Glutamatergic neuron (in vitro differentiated cells): ENCODE measurements around the gene ZNF408. TPM values are rescaled to one million over a fixed set of nuclear protein-coding genes. Genes with fewer than 3 reads are reported as not detected.

Experiments
- DNase-seq: peaks from one replicate; pipeline ENCODE4 v3.0.0; 2022
- H3K27ac Mint-ChIP-seq: one replicate; pipeline ENCODE4 v1.8.0; 2020; ENCODE audit warnings: mild to moderate bottlenecking, mixed read lengths, inconsistent platforms; ENCODE audit not compliant: unreplicated experiment
- H3K27me3 Mint-ChIP-seq: one replicate; pipeline ENCODE4 v1.8.0; 2020; ENCODE audit warnings: mild to moderate bottlenecking, moderate library complexity, mixed read lengths, inconsistent platforms; ENCODE audit not compliant: unreplicated experiment
- H3K36me3 Mint-ChIP-seq: one replicate; pipeline ENCODE4 v1.8.0; 2020; ENCODE audit warnings: mild to moderate bottlenecking, mixed read lengths, inconsistent platforms; ENCODE audit not compliant: unreplicated experiment
- H3K4me1 Mint-ChIP-seq: one replicate; pipeline ENCODE4 v1.8.0; 2020; ENCODE audit warnings: mild to moderate bottlenecking, low read depth, mixed read lengths, inconsistent platforms; ENCODE audit not compliant: unreplicated experiment
- H3K4me3 Mint-ChIP-seq: one replicate; pipeline ENCODE4 v1.8.0; 2020; ENCODE audit warnings: mild to moderate bottlenecking, mixed read lengths, inconsistent platforms; ENCODE audit not compliant: unreplicated experiment
- H3K9me3 Mint-ChIP-seq: one replicate; pipeline ENCODE4 v1.8.0; 2020; ENCODE audit warnings: mild to moderate bottlenecking, moderate library complexity, mixed read lengths, inconsistent platforms; ENCODE audit not compliant: unreplicated experiment
- CTCF ChIP-seq: fragments of 200-600 bp; sonication (generic); IDR thresholded peaks from one replicate; pipeline ENCODE4 v1.5.0; 2021; ENCODE audit not compliant: partially characterized antibody, unreplicated experiment
- microRNA-seq: library from miRNA; unstranded; fragments of <30 nt; microRNA quantifications from one replicate; pipeline ENCODE4, GENCODE V29; 2020; ENCODE audit not compliant: unreplicated experiment
- total RNA-seq: library from RNA; stranded (reverse); fragmentation: NEBNext Ultra II Directional; extraction: Animal tissue kit (Norgen Biotek cat#: 25700); gene quantifications from one replicate; pipeline ENCODE4 v1.2.1, GENCODE V29; 2021; ENCODE audit not compliant: unreplicated experiment

Gene ZNF408
- total RNA-seq, 1 donor from 2014 or later = 10.6 TPM

GRCh38 chr11:46745995-46746394 is 45.2 kb downstream of the ZNF408 start:
- H3K4me3 Mint-ChIP-seq = no peak overlapping the region
- TF ChIP-seq CTCF = no peak
- DNase-seq = no peak
- peaks cover 13% of the 10 kb centered on the region for H3K36me3 Mint-ChIP-seq
- no peak overlapping the region for H3K27ac Mint-ChIP-seq
- H3K27me3 Mint-ChIP-seq = peaks cover 5% of the 10 kb centered on the region
- peaks cover 1% of the 10 kb centered on the region for H3K9me3 Mint-ChIP-seq
- H3K4me1 Mint-ChIP-seq = no peaks in the 10 kb centered on the region

- no peak for TF ChIP-seq CTCF
- no peak for DNase-seq
- H3K4me1 Mint-ChIP-seq = no peaks in the 10 kb centered on the region
- H3K36me3 Mint-ChIP-seq = peaks cover 8% of the 10 kb centered on the region
- peaks cover 3% of the 10 kb centered on the region for H3K27me3 Mint-ChIP-seq
- peaks cover 1% of the 10 kb centered on the region for H3K9me3 Mint-ChIP-seq
- no peak overlapping the region for H3K4me3 Mint-ChIP-seq
- H3K27ac Mint-ChIP-seq = no peak overlapping the region
Measured at GRCh38 chr11:46747150-46747549, 46.3 kb downstream of the ZNF408 start.

Small RNA genes within 50 kb of the gene (microRNA-seq; reads per million reads assigned to microRNA genes)
- 0.41 reads per million for gene MIR5582

Other genes with a start within 250 kb of the ZNF408 start
- 49.0 TPM for gene AMBRA1, start 107.0 kb upstream of the ZNF408 start, total RNA-seq
- 11.1 TPM for gene HARBI1, start 83.8 kb upstream of the ZNF408 start, total RNA-seq
- 87.7 TPM for gene ATG13, start 83.5 kb upstream of the ZNF408 start, total RNA-seq
- gene ARHGAP1, start 412 bp upstream of the ZNF408 start, total RNA-seq = 38.4 TPM
- gene F2, start 18.2 kb downstream of the ZNF408 start, total RNA-seq = 0.29 TPM
- 193 TPM for gene CKAP5, start 145.2 kb downstream of the ZNF408 start, total RNA-seq
- 25.0 TPM for gene LRP4, start 217.5 kb downstream of the ZNF408 start, total RNA-seq
- gene CSTPP1, start 235.7 kb downstream of the ZNF408 start, total RNA-seq = 35.5 TPM